ENCODE data around the gene EIF2B5. TPM values are rescaled to one million over a fixed set of nuclear protein-coding genes. Genes with fewer than 3 reads are reported as not detected.

EIF2B5 gene
- total and polyA plus RNA-seq, 9 of the 15 experiments (the other 6 are each of a cell fraction or from before 2014, with no cell fraction given): 19.1 to 92.4 (median 74.0) TPM

DNA sequence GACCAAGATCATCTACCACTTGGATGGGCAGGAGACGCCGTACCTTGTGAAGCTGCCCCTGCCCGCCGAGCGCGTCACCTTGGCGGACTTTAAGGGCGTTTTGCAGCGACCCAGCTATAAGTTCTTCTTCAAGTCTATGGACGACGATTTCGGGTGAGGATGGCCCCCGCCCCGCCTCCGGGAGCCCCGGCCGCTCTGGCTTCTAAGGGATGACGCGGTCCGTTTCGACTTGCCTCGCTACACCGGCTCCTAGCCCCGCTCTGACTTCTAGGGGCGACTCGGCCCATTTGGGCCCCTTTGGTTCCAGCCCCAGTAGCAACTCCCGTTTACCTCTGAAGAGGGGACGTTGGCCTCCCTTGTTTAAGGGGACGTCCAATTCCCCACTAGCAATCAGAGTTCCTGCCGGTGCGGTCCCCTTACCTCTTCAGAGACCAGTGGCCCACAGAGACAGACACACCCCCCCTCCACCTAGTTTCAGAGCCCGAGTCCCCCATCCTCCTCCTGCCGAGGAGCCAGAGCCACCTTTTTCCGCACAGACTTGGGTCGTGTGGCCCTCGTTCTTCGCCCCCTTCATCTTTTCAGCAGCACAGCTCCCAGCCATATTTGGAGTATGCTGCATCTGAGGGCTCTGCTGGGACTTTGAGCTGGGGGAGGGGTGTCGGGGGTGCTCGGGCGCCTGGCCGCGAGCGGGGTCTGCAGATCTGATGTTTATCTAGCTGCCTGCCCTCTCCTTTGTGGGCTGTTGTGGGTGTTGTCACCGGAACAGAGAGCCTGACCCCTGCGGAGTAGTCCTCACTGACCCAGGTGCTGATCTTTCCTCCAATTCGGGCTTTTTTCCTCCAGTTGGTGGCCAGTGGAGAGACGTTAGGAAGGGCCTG is 20.7 kb downstream of the EIF2B5 start (continued):
- TF ChIP-seq, protein P1, sequence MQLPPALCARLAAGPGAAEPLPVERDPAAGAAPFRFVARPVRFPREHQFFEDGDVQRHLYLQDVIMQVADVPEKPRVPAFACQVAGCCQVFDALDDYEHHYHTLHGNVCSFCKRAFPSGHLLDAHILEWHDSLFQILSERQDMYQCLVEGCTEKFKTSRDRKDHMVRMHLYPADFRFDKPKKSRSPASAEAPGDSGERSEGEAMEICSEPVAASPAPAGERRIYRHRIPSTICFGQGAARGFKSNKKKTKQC (CRISPR knock-in tag; IDR thresholded peaks at IDR 0.05): no peak
- TF ChIP-seq, protein P2, sequence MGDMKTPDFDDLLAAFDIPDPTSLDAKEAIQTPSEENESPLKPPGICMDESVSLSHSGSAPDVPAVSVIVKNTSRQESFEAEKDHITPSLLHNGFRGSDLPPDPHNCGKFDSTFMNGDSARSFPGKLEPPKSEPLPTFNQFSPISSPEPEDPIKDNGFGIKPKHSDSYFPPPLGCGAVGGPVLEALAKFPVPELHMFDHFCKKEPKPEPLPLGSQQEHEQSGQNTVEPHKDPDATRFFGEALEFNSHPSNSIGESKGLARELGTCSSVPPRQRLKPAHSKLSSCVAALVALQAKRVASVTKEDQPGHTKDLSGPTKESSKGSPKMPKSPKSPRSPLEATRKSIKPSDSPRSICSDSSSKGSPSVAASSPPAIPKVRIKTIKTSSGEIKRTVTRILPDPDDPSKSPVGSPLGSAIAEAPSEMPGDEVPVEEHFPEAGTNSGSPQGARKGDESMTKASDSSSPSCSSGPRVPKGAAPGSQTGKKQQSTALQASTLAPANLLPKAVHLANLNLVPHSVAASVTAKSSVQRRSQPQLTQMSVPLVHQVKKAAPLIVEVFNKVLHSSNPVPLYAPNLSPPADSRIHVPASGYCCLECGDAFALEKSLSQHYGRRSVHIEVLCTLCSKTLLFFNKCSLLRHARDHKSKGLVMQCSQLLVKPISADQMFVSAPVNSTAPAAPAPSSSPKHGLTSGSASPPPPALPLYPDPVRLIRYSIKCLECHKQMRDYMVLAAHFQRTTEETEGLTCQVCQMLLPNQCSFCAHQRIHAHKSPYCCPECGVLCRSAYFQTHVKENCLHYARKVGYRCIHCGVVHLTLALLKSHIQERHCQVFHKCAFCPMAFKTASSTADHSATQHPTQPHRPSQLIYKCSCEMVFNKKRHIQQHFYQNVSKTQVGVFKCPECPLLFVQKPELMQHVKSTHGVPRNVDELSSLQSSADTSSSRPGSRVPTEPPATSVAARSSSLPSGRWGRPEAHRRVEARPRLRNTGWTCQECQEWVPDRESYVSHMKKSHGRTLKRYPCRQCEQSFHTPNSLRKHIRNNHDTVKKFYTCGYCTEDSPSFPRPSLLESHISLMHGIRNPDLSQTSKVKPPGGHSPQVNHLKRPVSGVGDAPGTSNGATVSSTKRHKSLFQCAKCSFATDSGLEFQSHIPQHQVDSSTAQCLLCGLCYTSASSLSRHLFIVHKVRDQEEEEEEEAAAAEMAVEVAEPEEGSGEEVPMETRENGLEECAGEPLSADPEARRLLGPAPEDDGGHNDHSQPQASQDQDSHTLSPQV (IDR thresholded peaks at IDR 0.05): no peak
- TF ChIP-seq SUPT5H (IDR thresholded peaks at IDR 0.05) (no peak), SMAD4 (CRISPR knock-in tag; conservative IDR thresholded peaks at IDR 0.05) (peak; percentile 17; the same call in 1 of the 2 replicates), TEAD2 (tag; IDR thresholded peaks at IDR 0.05) (no peak), ILF3 (IDR thresholded peaks at IDR 0.05; ENCODE audit: borderline replicate concordance) (no peak), SAFB2 (IDR thresholded peaks at IDR 0.05; ENCODE audit: borderline replicate concordance, low read depth, low read length, severe bottlenecking) (no peak), EGR1 (conservative IDR thresholded peaks at IDR 0.05) (no peak), FUS (optimal IDR thresholded peaks at IDR 0.05; ENCODE audit: low read depth, low read length) (no peak), ZFPM2 (CRISPR knock-in tag; IDR thresholded peaks at IDR 0.05) (no peak)
- TF ChIP-seq, protein P3, sequence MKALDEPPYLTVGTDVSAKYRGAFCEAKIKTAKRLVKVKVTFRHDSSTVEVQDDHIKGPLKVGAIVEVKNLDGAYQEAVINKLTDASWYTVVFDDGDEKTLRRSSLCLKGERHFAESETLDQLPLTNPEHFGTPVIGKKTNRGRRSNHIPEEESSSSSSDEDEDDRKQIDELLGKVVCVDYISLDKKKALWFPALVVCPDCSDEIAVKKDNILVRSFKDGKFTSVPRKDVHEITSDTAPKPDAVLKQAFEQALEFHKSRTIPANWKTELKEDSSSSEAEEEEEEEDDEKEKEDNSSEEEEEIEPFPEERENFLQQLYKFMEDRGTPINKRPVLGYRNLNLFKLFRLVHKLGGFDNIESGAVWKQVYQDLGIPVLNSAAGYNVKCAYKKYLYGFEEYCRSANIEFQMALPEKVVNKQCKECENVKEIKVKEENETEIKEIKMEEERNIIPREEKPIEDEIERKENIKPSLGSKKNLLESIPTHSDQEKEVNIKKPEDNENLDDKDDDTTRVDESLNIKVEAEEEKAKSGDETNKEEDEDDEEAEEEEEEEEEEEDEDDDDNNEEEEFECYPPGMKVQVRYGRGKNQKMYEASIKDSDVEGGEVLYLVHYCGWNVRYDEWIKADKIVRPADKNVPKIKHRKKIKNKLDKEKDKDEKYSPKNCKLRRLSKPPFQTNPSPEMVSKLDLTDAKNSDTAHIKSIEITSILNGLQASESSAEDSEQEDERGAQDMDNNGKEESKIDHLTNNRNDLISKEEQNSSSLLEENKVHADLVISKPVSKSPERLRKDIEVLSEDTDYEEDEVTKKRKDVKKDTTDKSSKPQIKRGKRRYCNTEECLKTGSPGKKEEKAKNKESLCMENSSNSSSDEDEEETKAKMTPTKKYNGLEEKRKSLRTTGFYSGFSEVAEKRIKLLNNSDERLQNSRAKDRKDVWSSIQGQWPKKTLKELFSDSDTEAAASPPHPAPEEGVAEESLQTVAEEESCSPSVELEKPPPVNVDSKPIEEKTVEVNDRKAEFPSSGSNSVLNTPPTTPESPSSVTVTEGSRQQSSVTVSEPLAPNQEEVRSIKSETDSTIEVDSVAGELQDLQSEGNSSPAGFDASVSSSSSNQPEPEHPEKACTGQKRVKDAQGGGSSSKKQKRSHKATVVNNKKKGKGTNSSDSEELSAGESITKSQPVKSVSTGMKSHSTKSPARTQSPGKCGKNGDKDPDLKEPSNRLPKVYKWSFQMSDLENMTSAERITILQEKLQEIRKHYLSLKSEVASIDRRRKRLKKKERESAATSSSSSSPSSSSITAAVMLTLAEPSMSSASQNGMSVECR (CRISPR knock-in tag; IDR thresholded peaks at IDR 0.05): peak; percentile 29; the same call in 1 of the 2 replicates
- TF ChIP-seq, protein P4, sequence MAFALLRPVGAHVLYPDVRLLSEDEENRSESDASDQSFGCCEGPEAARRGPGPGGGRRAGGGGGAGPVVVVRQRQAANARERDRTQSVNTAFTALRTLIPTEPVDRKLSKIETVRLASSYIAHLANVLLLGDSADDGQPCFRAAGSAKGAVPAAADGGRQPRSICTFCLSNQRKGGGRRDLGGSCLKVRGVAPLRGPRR (CRISPR knock-in tag; IDR thresholded peaks at IDR 0.05): no peak
